ENCODE results near the gene NTRK3.

Gene NTRK3

GRCh38 chr15:88179562-88179961 is 77.0 kb downstream of the NTRK3 start:
- DNase-seq (ENCODE audit: low spot score) = no peak

- DNase-seq (ENCODE audit: low spot score) = no peak
Observed at GRCh38 chr15:88178631-88179030, 77.9 kb downstream of the NTRK3 start.

- DNase-seq (ENCODE audit: low spot score) = no peak
Observed at GRCh38 chr15:88177451-88177850, 79.1 kb downstream of the NTRK3 start.

- no peak for DNase-seq (ENCODE audit: low spot score)
Observed at GRCh38 chr15:88174571-88174970, 82.0 kb downstream of the NTRK3 start.

GRCh38 chr15:88166082-88166993 is 90.2 kb downstream of the NTRK3 start:
- peak; percentile 38 for DNase-seq (ENCODE audit: low spot score)

GRCh38 chr15:88161636-88162035 is 94.9 kb downstream of the NTRK3 start:
- no peak for DNase-seq (ENCODE audit: low spot score)

GRCh38 chr15:88155310-88155709 is 101.2 kb downstream of the NTRK3 start:
- DNase-seq (ENCODE audit: low spot score) = no peak

GRCh38 chr15:88152672-88153071 is 103.9 kb downstream of the NTRK3 start:
- no peak for DNase-seq (ENCODE audit: low spot score)

GRCh38 chr15:88147760-88148159 is 108.8 kb downstream of the NTRK3 start:
- no peak for DNase-seq (ENCODE audit: low spot score)

GRCh38 chr15:88144921-88145653 is 111.5 kb downstream of the NTRK3 start:
- DNase-seq (ENCODE audit: low spot score) = no peak

GRCh38 chr15:88142121-88142520 is 114.4 kb downstream of the NTRK3 start:
- DNase-seq (ENCODE audit: low spot score) = no peak

- no peak for DNase-seq (ENCODE audit: low spot score)
Observed at GRCh38 chr15:88141269-88141889, 115.2 kb downstream of the NTRK3 start.

- DNase-seq (ENCODE audit: low spot score) = no peak
Observed at GRCh38 chr15:88140398-88140797, 116.1 kb downstream of the NTRK3 start.

GRCh38 chr15:88139936-88140335 is 116.6 kb downstream of the NTRK3 start:
- DNase-seq (ENCODE audit: low spot score) = no peak

- DNase-seq (ENCODE audit: low spot score) = no peak
Observed at GRCh38 chr15:88133795-88134194, 122.7 kb downstream of the NTRK3 start.

- no peak for DNase-seq (ENCODE audit: low spot score)
Observed at GRCh38 chr15:88132499-88132898, 124.0 kb downstream of the NTRK3 start.

GRCh38 chr15:88131937-88132336 is 124.6 kb downstream of the NTRK3 start:
- no peak for DNase-seq (ENCODE audit: low spot score)

- peak; percentile 11 for DNase-seq (ENCODE audit: low spot score)
Observed at GRCh38 chr15:88127432-88127790, 129.1 kb downstream of the NTRK3 start.

GRCh38 chr15:88126695-88127431 is 129.7 kb downstream of the NTRK3 start:
- peak; percentile 42 for DNase-seq (ENCODE audit: low spot score)

GRCh38 chr15:88125576-88125975 is 131.0 kb downstream of the NTRK3 start:
- DNase-seq (ENCODE audit: low spot score) = no peak

- DNase-seq (ENCODE audit: low spot score) = no peak
Observed at GRCh38 chr15:88124199-88124598, 132.3 kb downstream of the NTRK3 start.

- DNase-seq (ENCODE audit: low spot score) = no peak
Observed at GRCh38 chr15:88121968-88122530, 134.5 kb downstream of the NTRK3 start.
